Prostate gland (tissue), 2 donors: ENCODE measurements around the gene B2M.
"Not testable (repeated sequence)": the region's sequence is repeated elsewhere in the genome, so short reads cannot be mapped to it uniquely, and the experiment has no call there.

ENCODE experiments used
- CTCF ChIP-seq, 4 experiments: fragments of 200-600 bp in 2 of 4; fragments of 450-650 bp in 2 of 4; sonication (generic) in 2 of 4; IDR thresholded peaks; 1 replicate in 3 of 4; 2 replicates in 1 of 4; pipeline ENCODE4 v1.5.1; 2016 to 2019; ENCODE audit warnings: antibody characterized with exemption in 4 of 4, mild to moderate bottlenecking in 2 of 4, moderate library complexity in 2 of 4
- POLR2AphosphoS5 ChIP-seq: sonication (generic); formaldehyde crosslinking; IDR thresholded peaks from one replicate; pipeline ENCODE4 v1.6.1; 2017; ENCODE audit warnings: antibody characterized with exemption

- not testable (repeated sequence) for TF ChIP-seq POLR2AphosphoS5; CTCF (IDR thresholded peaks at IDR 0.05)
Measured at GRCh38 chr15:44743454-44743853, 32.1 kb downstream of the B2M start.
